Panc1 (cell line): ENCODE results near the gene FAM204A. TPM values are rescaled to one million over a fixed set of nuclear protein-coding genes. Genes with fewer than 3 reads are reported as not detected.

Experiments
- ATAC-seq: fragments of 200-7000 bp; cut with Tn5 transposase; 2 replicates; pipeline ENCODE4 v1.9.1; 2020; ENCODE audit warnings: mild to moderate bottlenecking, moderate library complexity
- BruUV-seq: library from RNA; stranded (reverse); fragments of 400-500 nt; replicated peaks from 2 replicates; lab custom pipeline; 2021; lab: Mats Ljungman, UMichigan
- CTCF ChIA-PET: fragments of 300-600 bp; sonication (Branson Sonifier 250); formaldehyde crosslinking; loops from one replicate; lab custom pipeline; 2022; ENCODE audit warnings: antibody characterized with exemption; lab: Charles Lee
- POLR2A ChIA-PET: fragments of 300-600 bp; sonication (Branson Sonifier 250); formaldehyde crosslinking; loops from one replicate; lab custom pipeline; 2022; ENCODE audit warnings: antibody characterized with exemption; lab: Charles Lee
- DNase-seq: peaks from one replicate; pipeline ENCODE4 v3.0.0-alpha.2; 2010; ENCODE audit warnings: low read depth, low spot score
- H3K27ac ChIP-seq: 2 replicates; pipeline ENCODE4 v1.5.1; 2011; ENCODE audit warnings: mild to moderate bottlenecking, low read length, inconsistent platforms
- H3K27me3 ChIP-seq: fragments of 200-500 bp; sonication (Bioruptor generic); 2 replicates; pipeline ENCODE4 v1.6.0; 2014; ENCODE audit warnings: low read length, inconsistent platforms; ENCODE audit not compliant: control insufficient read depth, insufficient read depth
- H3K36me3 ChIP-seq: fragments of 200-500 bp; sonication (Bioruptor generic); 2 replicates; pipeline ENCODE4 v1.5.1; 2014; ENCODE audit warnings: inconsistent platforms, mild to moderate bottlenecking, low read length, moderate library complexity; ENCODE audit not compliant: control insufficient read depth, insufficient read depth
- H3K4me1 ChIP-seq: 2 replicates; pipeline ENCODE4 v1.5.1; 2011; ENCODE audit warnings: inconsistent platforms, mild to moderate bottlenecking, low read length, moderate library complexity; ENCODE audit not compliant: control insufficient read depth, insufficient read depth
- H3K4me3 ChIP-seq, 2 experiments: 2 replicates each; pipeline ENCODE4 v1.5.1; 2011 to 2012; ENCODE audit warnings: low read depth in 2 of 2, low read length in 2 of 2, mild to moderate bottlenecking in 2 of 2, inconsistent platforms in 1 of 2, moderate library complexity in 1 of 2
- H3K9me3 ChIP-seq: fragments of 200-500 bp; sonication (Bioruptor generic); 2 replicates; pipeline ENCODE4 v1.5.1; 2014; ENCODE audit warnings: low read depth, mild to moderate bottlenecking, inconsistent platforms, low read length, moderate library complexity; ENCODE audit not compliant: control insufficient read depth, insufficient read depth
- CTCF ChIP-seq: fragments of 450-650 bp; IDR thresholded peaks from 2 replicates; pipeline ENCODE4 v1.5.1; 2017; ENCODE audit warnings: mild to moderate bottlenecking
- POLR2AphosphoS5 ChIP-seq: IDR thresholded peaks from 2 replicates; pipeline ENCODE4 v1.6.1; 2012; ENCODE audit warnings: mild to moderate bottlenecking, low read depth, low read length, moderate library complexity
- REST ChIP-seq, 2 experiments: IDR thresholded peaks; 2 replicates each; pipeline ENCODE4 v1.6.1; 2011 to 2012; ENCODE audit warnings: low read depth in 2 of 2, control low read depth in 1 of 2, low read length in 1 of 2, mild to moderate bottlenecking in 1 of 2, moderate library complexity in 1 of 2; ENCODE audit not compliant: insufficient read depth in 1 of 2
- SIN3A ChIP-seq: IDR thresholded peaks from 2 replicates; pipeline ENCODE4 v1.6.1; 2012; ENCODE audit warnings: low read depth, mild to moderate bottlenecking, low read length, moderate library complexity, borderline replicate concordance; ENCODE audit not compliant: insufficient read depth
- TCF7L2 ChIP-seq: IDR thresholded peaks from 2 replicates; pipeline ENCODE4 v1.6.1; 2011; ENCODE audit warnings: mild to moderate bottlenecking, low read depth, low read length, inconsistent platforms
- in situ Hi-C: cut with HindIII; loops from 2 replicates; pipeline ENCODE4 v1.10.0; 2016; ENCODE audit warnings: low sequenced_read_pairs, low pct_unique_long_range_greater_than_20kb
- intact Hi-C: fragments of 100-400 bp; cut with micrococcal nuclease; formaldehyde crosslinking; loops from one replicate; pipeline ENCODE4 v1.10.0; 2022; ENCODE audit not compliant: unreplicated experiment
- total RNA-seq: library from RNA; stranded (reverse); gene quantifications from one replicate; pipeline ENCODE4 v1.2.1, GENCODE V29; 2021; ENCODE audit not compliant: unreplicated experiment

FAM204A gene
- total RNA-seq, 1 experiment from 2014 or later, result 69.1 TPM

- H3K4me3 ChIP-seq, result no peak overlapping the region
- TF ChIP-seq REST (IDR thresholded peaks at IDR 0.05; ENCODE audit: insufficient read depth in 1 of 2, low read depth in 2 of 2, low read length in 1 of 2) (no peak), POLR2AphosphoS5 (no peak), TCF7L2 (no peak), CTCF (no peak), SIN3A (no peak)
- H3K27ac ChIP-seq, result no peak overlapping the region
- no peaks in the 10 kb centered on the region for H3K9me3 ChIP-seq
- BruUV-seq, result no TSS peak
- peaks cover 14% of the 10 kb centered on the region for H3K27me3 ChIP-seq
- POLR2A ChIA-PET, result no interaction called here
- intact Hi-C loops, result no loop called here
- ATAC-seq (no peak), DNase-seq (no peak)
- no peaks in the 10 kb centered on the region for H3K4me1 ChIP-seq
- H3K36me3 ChIP-seq, result no peaks in the 10 kb centered on the region
- in situ Hi-C loops, result no loop called here
- CTCF ChIA-PET, result no interaction called here
These were observed 51.0 kb downstream of the FAM204A start for GRCh38 chr10:118291122-118291521.

GRCh38 chr10:118290471-118290995 lies 51.6 kb downstream of the FAM204A start:
- ChIA-PET CTCF (no interaction called here), POLR2A (no interaction called here)
- no peaks in the 10 kb centered on the region for H3K9me3 ChIP-seq
- H3K36me3 ChIP-seq, result no peaks in the 10 kb centered on the region
- H3K27ac ChIP-seq, result no peak overlapping the region
- H3K4me1 ChIP-seq, result no peaks in the 10 kb centered on the region
- H3K27me3 ChIP-seq, result peaks cover 14% of the 10 kb centered on the region
- ATAC-seq, result no peak
- BruUV-seq, result no TSS peak
- DNase-seq, result no peak
- intact Hi-C loops (no loop called here), in situ Hi-C loops (no loop called here)
- H3K4me3 ChIP-seq, result no peak overlapping the region
- TF ChIP-seq SIN3A (no peak), CTCF (no peak), TCF7L2 (no peak)
